ENCODE measurements around the gene CHSY1.

GRCh38 chr15:101221902-101222301 is 29.9 kb downstream of the CHSY1 start:
- TF ChIP-seq TEAD4 (IDR thresholded peaks at IDR 0.05) (no peak), EP300 (IDR thresholded peaks at IDR 0.05; ENCODE audit: borderline replicate concordance) (no peak), REST (IDR thresholded peaks at IDR 0.05; ENCODE audit: low read depth) (no peak), RAD21 (IDR thresholded peaks at IDR 0.05; ENCODE audit: low read depth) (no peak), YY1 (IDR thresholded peaks at IDR 0.05; ENCODE audit: low read depth) (no peak), MAX (IDR thresholded peaks at IDR 0.05) (no peak), CEBPB (IDR thresholded peaks at IDR 0.05) (no peak), USF1 (IDR thresholded peaks at IDR 0.05) (no peak), TAF1 (IDR thresholded peaks at IDR 0.05; ENCODE audit: low read depth) (no peak), FOXM1 (IDR thresholded peaks at IDR 0.05; ENCODE audit: borderline replicate concordance, low read depth) (no peak), CREB1 (IDR thresholded peaks at IDR 0.05; ENCODE audit: low read depth) (no peak), EGR1 (IDR thresholded peaks at IDR 0.05) (no peak), NFIC (IDR thresholded peaks at IDR 0.05) (no peak)

Data from Ishikawa (cell line).